Gastrocnemius medialis (tissue), 4 donors: Measurements from ENCODE around the gene HPCAL1. TPM values are rescaled to one million over a fixed set of nuclear protein-coding genes. Genes with fewer than 3 reads are reported as not detected.

Source experiments
- ATAC-seq, 2 donors: fragments of 150-250 bp; one replicate each; pipeline ENCODE4 v1.9.1; 2016
- DNase-seq, 2 donors: peaks; one replicate each; pipeline ENCODE4 v3.0.0-alpha.2; 2019
- H3K27ac ChIP-seq, 4 donors: fragments of 200-600 bp; sonication (generic); 1 replicate in 1 of 4; 2 replicates in 3 of 4; pipeline ENCODE4 v1.5.1; 2016 to 2018; ENCODE audit warnings: mild to moderate bottlenecking in 2 of 4, moderate library complexity in 1 of 4
- H3K27me3 ChIP-seq, 3 donors: fragments of 200-600 bp; sonication (generic) in 2 of 3; 1 replicate in 1 of 3; 2 replicates in 2 of 3; pipeline versions ENCODE4 v1.5.1 to v1.6.0; 2016 to 2019; ENCODE audit warnings: mild to moderate bottlenecking in 1 of 3, moderate library complexity in 1 of 3
- H3K36me3 ChIP-seq, 2 donors: fragments of 200-600 bp; sonication (generic) in 1 of 2; one replicate each; pipeline ENCODE4 v1.5.1; 2017 to 2018
- H3K4me1 ChIP-seq, 2 donors: fragments of 200-600 bp; sonication (generic) in 1 of 2; one replicate each; pipeline ENCODE4 v1.5.1; 2016 to 2017; ENCODE audit warnings: mild to moderate bottlenecking in 2 of 2
- H3K4me3 ChIP-seq, 4 donors: fragments of 200-600 bp; sonication (generic) in 3 of 4; 1 replicate in 1 of 4; 2 replicates in 3 of 4; pipeline ENCODE4 v1.5.1; 2016 to 2019; ENCODE audit warnings: mild to moderate bottlenecking in 2 of 4
- H3K9me3 ChIP-seq, 3 donors: fragments of 200-600 bp; sonication (generic) in 2 of 3; 1 replicate in 1 of 3; 2 replicates in 2 of 3; pipeline ENCODE4 v1.5.1; 2016 to 2019
- POLR2A ChIP-seq, 2 donors: fragments of 450-650 bp; IDR thresholded peaks; one replicate each; pipeline ENCODE4 v1.6.1; 2017; ENCODE audit warnings: antibody characterized with exemption in 2 of 2, mild to moderate bottlenecking in 2 of 2, moderate library complexity in 2 of 2
- in situ Hi-C, 4 donors: fragments of 200-750 bp; cut with MboI; loops; one replicate each; pipeline versions ENCODE4 v1.15.0 to v1.8.0; 2017; ENCODE audit warnings: low sequenced_read_pairs in 4 of 4
- intact Hi-C: fragments of 100-400 bp; cut with DNase I; formaldehyde crosslinking; loops from one replicate; pipeline ENCODE4 v1.15.1; 2023; ENCODE audit warnings: low total_unique reads
- total RNA-seq, 4 donors: library from RNA; depleted of rRNA; stranded (reverse); fragments of >200 nt; gene quantifications; one replicate each; pipeline versions ENCODE4 v1.1.0 to v1.2.3, GENCODE V29; 2016
- TF ChIP-seq, protein P1 (sequence below), 5 experiments: fragments of 450-650 bp in 3 of 5; fragments of 200-600 bp in 2 of 5; sonication (generic) in 2 of 5; IDR thresholded peaks in 4 of 5; conservative IDR thresholded peaks in 1 of 5; 1 replicate in 4 of 5; 2 replicates in 1 of 5; pipeline ENCODE4 v1.5.1; 2016 to 2019; ENCODE audit warnings: antibody characterized with exemption in 5 of 5, mild to moderate bottlenecking in 3 of 5, moderate library complexity in 3 of 5

The HPCAL1 gene
- total RNA-seq, 4 donors from 2014 or later = 29.0 to 45.5 (median 34.5) TPM

DNA sequence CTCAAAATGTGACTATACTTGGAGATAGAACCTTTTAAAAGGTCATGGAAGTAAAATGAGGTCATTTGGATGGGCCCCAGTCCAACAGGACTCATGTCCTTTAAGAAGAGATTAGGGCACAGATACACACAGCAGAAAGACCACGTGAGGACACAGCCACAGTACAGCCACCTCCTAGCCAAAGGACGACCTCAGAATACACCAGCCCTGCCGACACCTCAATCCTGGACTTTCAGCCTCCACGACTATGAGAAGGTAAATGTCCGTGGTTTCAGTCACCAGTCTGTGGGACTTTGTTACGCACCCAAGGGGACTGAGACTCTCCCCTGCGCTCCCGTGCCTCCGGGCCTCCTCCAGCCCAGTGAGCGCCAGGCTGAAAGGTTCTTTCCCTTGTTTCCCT is 30.2 kb upstream of the HPCAL1 start:
- Histone ChIP-seq H3K36me3 (no peaks in the 10 kb centered on the region), H3K9me3 (no peaks in the 10 kb centered on the region), H3K27me3 (no peaks in the 10 kb centered on the region), H3K27ac (no peak overlapping the region), H3K4me1 (peaks cover 0 to 5% of the 10 kb centered on the region in 2 donors), H3K4me3 (no peak overlapping the region)
- DNase-seq (peak in 1 of 2 donors; percentile 1), ATAC-seq (no peak)
- no peak for TF ChIP-seq POLR2A (IDR thresholded peaks at IDR 0.05)
- TF ChIP-seq, protein P1, sequence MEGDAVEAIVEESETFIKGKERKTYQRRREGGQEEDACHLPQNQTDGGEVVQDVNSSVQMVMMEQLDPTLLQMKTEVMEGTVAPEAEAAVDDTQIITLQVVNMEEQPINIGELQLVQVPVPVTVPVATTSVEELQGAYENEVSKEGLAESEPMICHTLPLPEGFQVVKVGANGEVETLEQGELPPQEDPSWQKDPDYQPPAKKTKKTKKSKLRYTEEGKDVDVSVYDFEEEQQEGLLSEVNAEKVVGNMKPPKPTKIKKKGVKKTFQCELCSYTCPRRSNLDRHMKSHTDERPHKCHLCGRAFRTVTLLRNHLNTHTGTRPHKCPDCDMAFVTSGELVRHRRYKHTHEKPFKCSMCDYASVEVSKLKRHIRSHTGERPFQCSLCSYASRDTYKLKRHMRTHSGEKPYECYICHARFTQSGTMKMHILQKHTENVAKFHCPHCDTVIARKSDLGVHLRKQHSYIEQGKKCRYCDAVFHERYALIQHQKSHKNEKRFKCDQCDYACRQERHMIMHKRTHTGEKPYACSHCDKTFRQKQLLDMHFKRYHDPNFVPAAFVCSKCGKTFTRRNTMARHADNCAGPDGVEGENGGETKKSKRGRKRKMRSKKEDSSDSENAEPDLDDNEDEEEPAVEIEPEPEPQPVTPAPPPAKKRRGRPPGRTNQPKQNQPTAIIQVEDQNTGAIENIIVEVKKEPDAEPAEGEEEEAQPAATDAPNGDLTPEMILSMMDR (IDR thresholded peaks at IDR 0.05 in 4 of 5, conservative IDR thresholded peaks at IDR 0.05 in 1 of 5) = no peak
- in situ Hi-C loops = no loop called here
- intact Hi-C loops = no loop called here

DNA sequence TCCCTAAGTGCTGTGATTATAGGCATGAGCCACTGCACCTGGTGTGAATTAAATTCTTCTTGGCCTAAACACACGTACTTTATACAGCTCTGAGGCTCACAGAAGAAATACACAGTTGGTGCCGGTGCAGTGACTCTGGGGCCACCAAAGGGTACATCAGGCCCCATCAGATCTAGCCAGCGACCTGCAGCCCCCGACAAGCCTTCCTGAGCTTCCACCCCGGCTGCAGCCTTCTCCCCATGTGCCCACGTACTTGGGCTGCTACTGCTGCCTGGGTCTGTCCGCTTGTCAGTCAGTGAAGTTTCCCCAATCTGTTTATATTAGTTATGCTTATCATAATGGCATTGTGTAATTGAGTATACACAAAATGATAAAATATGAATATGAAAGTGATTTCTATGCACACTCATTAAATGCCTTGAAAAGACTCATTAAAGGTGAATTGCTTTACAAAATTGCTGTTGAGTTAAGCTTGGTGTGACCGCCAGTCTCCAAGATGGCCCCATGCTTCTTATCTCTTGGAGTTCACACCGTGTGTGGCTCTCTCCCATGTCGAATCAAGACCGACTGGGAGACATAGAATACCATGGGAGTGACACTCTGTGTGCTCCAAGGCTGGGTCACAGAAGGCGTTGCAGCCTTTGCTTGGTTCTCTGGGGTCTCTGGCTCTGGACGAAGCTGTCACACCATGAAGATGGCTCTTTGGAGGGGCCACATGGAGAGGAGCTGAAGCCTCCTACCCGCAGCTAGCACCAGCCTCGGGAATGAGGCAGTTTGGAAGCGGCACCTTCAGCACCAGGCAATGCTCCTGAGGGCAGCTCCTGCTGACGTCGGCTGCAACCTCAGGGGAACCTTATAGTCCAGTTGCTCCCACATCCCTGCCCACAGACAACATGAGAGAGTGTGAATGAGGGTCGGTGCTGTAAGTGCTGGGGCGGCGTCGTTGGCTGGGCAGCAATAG is 29.2 kb upstream of the HPCAL1 start:
- TF ChIP-seq, protein P1 (IDR thresholded peaks at IDR 0.05 in 4 of 5, conservative IDR thresholded peaks at IDR 0.05 in 1 of 5) = no peak
- TF ChIP-seq POLR2A (IDR thresholded peaks at IDR 0.05) = no peak
- peaks cover 0 to 4% of the 10 kb centered on the region in 2 donors for H3K4me1 ChIP-seq
- peak in 1 of 2 donors; percentile 6 for DNase-seq
- H3K9me3 ChIP-seq = no peaks in the 10 kb centered on the region
- intact Hi-C loops = no loop called here
- no peaks in the 10 kb centered on the region for H3K36me3 ChIP-seq
- no peak overlapping the region for H3K27ac ChIP-seq
- no peaks in the 10 kb centered on the region for H3K27me3 ChIP-seq
- H3K4me3 ChIP-seq = no peak overlapping the region
- in situ Hi-C loops = no loop called here
- no peak for ATAC-seq

DNA sequence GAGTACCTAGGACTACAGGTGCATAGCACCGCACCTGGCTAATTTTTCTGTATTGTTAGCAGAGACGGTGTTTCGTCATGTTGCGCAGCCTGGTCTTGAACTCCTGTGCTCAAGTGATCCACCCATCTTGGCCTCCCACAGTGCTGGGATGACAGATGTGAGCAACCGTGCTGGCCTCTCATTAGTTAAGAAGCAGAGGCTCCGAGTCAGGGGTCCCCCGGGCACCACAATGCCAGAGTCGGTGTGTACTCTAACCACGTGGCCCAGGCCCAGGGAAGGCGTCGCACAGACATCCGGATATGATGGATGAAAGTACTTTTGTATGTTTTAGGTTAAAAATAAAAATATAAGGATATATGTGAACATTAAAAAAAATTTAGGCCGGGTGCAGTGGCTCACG is 28.3 kb upstream of the HPCAL1 start:
- H3K27ac ChIP-seq = no peak overlapping the region
- H3K27me3 ChIP-seq = no peaks in the 10 kb centered on the region
- DNase-seq (peak in 1 of 2 donors; percentile 4), ATAC-seq (no peak)
- intact Hi-C loops (no loop called here), in situ Hi-C loops (no loop called here)
- H3K4me3 ChIP-seq = no peak overlapping the region
- peaks cover 0 to 4% of the 10 kb centered on the region in 2 donors for H3K4me1 ChIP-seq
- no peaks in the 10 kb centered on the region for H3K36me3 ChIP-seq
- H3K9me3 ChIP-seq = no peaks in the 10 kb centered on the region
- TF ChIP-seq POLR2A (IDR thresholded peaks at IDR 0.05) = no peak
- TF ChIP-seq, protein P1 (IDR thresholded peaks at IDR 0.05 in 4 of 5, conservative IDR thresholded peaks at IDR 0.05 in 1 of 5) = no peak

DNA sequence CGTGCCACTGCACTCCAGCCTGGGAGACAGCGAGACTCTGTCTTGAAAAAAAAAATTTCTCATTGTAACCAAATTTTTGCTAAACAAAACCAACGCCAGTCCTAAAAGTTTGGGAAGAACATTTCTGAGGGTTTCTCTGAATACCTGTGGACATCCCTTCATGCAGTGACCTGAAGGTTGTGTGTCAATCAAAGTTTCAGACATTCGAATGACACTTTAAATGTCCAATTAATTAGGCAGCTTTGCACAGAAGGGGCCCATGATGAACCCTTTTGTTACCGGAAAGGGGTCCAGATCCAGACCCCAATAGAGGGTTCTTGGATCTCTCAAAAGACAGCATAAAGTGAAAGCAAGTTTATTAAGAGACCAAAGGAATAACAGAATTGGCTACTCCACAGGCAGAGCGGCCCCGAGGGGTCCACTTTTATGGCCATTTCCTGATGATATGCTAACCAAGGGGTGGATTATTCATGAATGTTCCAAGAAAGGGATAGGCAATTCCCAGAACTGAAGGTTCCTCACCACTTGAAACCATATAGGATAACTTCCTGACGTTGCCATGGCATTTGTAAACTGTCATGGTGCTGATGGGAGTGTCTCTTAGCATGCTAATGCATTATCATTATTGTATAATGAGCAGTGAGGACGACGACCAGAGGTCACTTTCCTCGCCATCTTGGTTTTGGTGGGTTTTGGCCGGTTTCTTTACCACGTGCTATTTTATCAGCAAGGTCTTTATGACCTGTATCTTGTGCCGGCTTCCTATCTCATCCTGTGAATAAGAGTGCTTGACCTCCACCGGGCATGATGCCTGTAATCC is 27.5 kb upstream of the HPCAL1 start:
- in situ Hi-C loops = no loop called here
- ATAC-seq = no peak
- H3K27ac ChIP-seq = no peak overlapping the region
- peaks cover 0 to 4% of the 10 kb centered on the region in 2 donors for H3K4me1 ChIP-seq
- no peaks in the 10 kb centered on the region for H3K27me3 ChIP-seq
- H3K9me3 ChIP-seq = no peaks in the 10 kb centered on the region
- DNase-seq = no peak
- H3K36me3 ChIP-seq = no peaks in the 10 kb centered on the region
- TF ChIP-seq, protein P1 (IDR thresholded peaks at IDR 0.05 in 4 of 5, conservative IDR thresholded peaks at IDR 0.05 in 1 of 5) = no peak
- TF ChIP-seq POLR2A (IDR thresholded peaks at IDR 0.05) = no peak
- H3K4me3 ChIP-seq = no peak overlapping the region
- intact Hi-C loops = no loop called here
